ENCODE measurements around the gene MMP25. TPM values are rescaled to one million over a fixed set of nuclear protein-coding genes. Genes with fewer than 3 reads are reported as not detected.

Gene MMP25
- total RNA-seq (2022; extraction: Qiagen RNA extraction; ENCODE audit: low read depth) = 0.67 to 0.97 TPM (median 0.85 TPM) in 5 replicates

GRCh38 chr16:3045758-3046640, at the start of gene MMP25:
TSS of gene MMP25 (plus strand) at chr16:3046561. CDS start at chr16:3046918, 357 bp downstream.

GRCh38 chr16:3012828-3013420, 33.4 kb upstream of the MMP25 start, which contains the start of gene CLDN9:
TSS of gene CLDN9 (plus strand) at chr16:3012923. CDS start at chr16:3013363, 440 bp downstream.

GRCh38 chr16:3017794-3018506, 28.4 kb upstream of the MMP25 start, which contains the start of gene CLDN6:
TSS of gene CLDN6 (minus strand) at chr16:3018183. CDS start at chr16:3016021, 2,162 bp downstream.

GRCh38 chr16:3020247-3020603, 26.1 kb upstream of the MMP25 start, which contains the start of gene TNFRSF12A:
TSS of gene TNFRSF12A (plus strand) at chr16:3020368. CDS start at chr16:3020398, 30 bp downstream.

GRCh38 chr16:3023669-3024478, 22.5 kb upstream of the MMP25 start, which contains the start of the genes HCFC1R1 and THOC6:
TSS of gene HCFC1R1 (minus strand) at chr16:3023942. CDS start at chr16:3023941, 1 bp downstream.
TSS of gene THOC6 (plus strand) at chr16:3024035. CDS start at chr16:3024327, 292 bp downstream.

GRCh38 chr16:3036726-3037315, 9.5 kb upstream of the MMP25 start, which contains the start of gene BICDL2:
TSS of gene BICDL2 (minus strand) at chr16:3036944. CDS start at chr16:3035496, 1,448 bp downstream.

GRCh38 chr16:3065069-3065741, 18.8 kb downstream of the MMP25 start, which contains the start of gene IL32:
TSS of gene IL32 (plus strand) at chr16:3065640. CDS start at chr16:3065812, 172 bp downstream.

GRCh38 chr16:3098459-3099394, 52.4 kb downstream of the MMP25 start, which contains the start of gene ZSCAN10:
TSS of gene ZSCAN10 (minus strand) at chr16:3099294. CDS start at chr16:3092937, 6,357 bp downstream.

Other genes starting within 250 kb of the MMP25 start
- not detected in 5 replicates for gene PRSS41, start 248.1 kb upstream of the MMP25 start, total RNA-seq (2022; extraction: Qiagen RNA extraction; ENCODE audit: low read depth)
- gene PRSS21, start 229.3 kb upstream of the MMP25 start, total RNA-seq (2022; extraction: Qiagen RNA extraction; ENCODE audit: low read depth) = 0.11 to 0.19 TPM (median 0.12 TPM) in 3 of 5 replicates, not detected in the others
- gene ZG16B, start 216.3 kb upstream of the MMP25 start, total RNA-seq (2022; extraction: Qiagen RNA extraction; ENCODE audit: low read depth) = 0.55 to 1.0 TPM (median 0.87 TPM) in 5 replicates
- 2.3 to 3.6 TPM (median 2.7 TPM) in 5 replicates for gene PRSS22, start 188.4 kb upstream of the MMP25 start, total RNA-seq (2022; extraction: Qiagen RNA extraction; ENCODE audit: low read depth)
- 46.2 to 58.3 TPM (median 52.7 TPM) in 5 replicates for gene FLYWCH2, start 163.3 kb upstream of the MMP25 start, total RNA-seq (2022; extraction: Qiagen RNA extraction; ENCODE audit: low read depth)
- 18.8 to 30.9 TPM (median 28.1 TPM) in 5 replicates for gene FLYWCH1, start 134.6 kb upstream of the MMP25 start, total RNA-seq (2022; extraction: Qiagen RNA extraction; ENCODE audit: low read depth)
- gene KREMEN2, start 82.3 kb upstream of the MMP25 start, total RNA-seq (2022; extraction: Qiagen RNA extraction; ENCODE audit: low read depth) = 1.1 to 2.3 TPM (median 1.9 TPM) in 5 replicates
- gene PAQR4, start 77.2 kb upstream of the MMP25 start, total RNA-seq (2022; extraction: Qiagen RNA extraction; ENCODE audit: low read depth) = 29.4 to 40.9 TPM (median 37.7 TPM) in 5 replicates
- 62.4 to 91.1 TPM (median 87.4 TPM) in 5 replicates for gene PKMYT1, start 66.1 kb upstream of the MMP25 start, total RNA-seq (2022; extraction: Qiagen RNA extraction; ENCODE audit: low read depth)
- gene CLDN9, start 33.6 kb upstream of the MMP25 start, total RNA-seq (2022; extraction: Qiagen RNA extraction; ENCODE audit: low read depth) = 0.27 to 0.80 TPM (median 0.39 TPM) in 5 replicates
- 0.30 to 0.58 TPM (median 0.32 TPM) in 4 of 5 replicates, not detected in the other for gene CLDN6, start 28.4 kb upstream of the MMP25 start, total RNA-seq (2022; extraction: Qiagen RNA extraction; ENCODE audit: low read depth)
- gene TNFRSF12A, start 26.2 kb upstream of the MMP25 start, total RNA-seq (2022; extraction: Qiagen RNA extraction; ENCODE audit: low read depth) = 446 to 698 TPM (median 646 TPM) in 5 replicates
- 201 to 240 TPM (median 232 TPM) in 5 replicates for gene HCFC1R1, start 22.6 kb upstream of the MMP25 start, total RNA-seq (2022; extraction: Qiagen RNA extraction; ENCODE audit: low read depth)
- 27.4 to 38.7 TPM (median 33.2 TPM) in 5 replicates for gene THOC6, start 22.5 kb upstream of the MMP25 start, total RNA-seq (2022; extraction: Qiagen RNA extraction; ENCODE audit: low read depth)
- not detected in 5 replicates for gene BICDL2, start 9.6 kb upstream of the MMP25 start, total RNA-seq (2022; extraction: Qiagen RNA extraction; ENCODE audit: low read depth)
- 22.4 to 36.7 TPM (median 28.1 TPM) in 5 replicates for gene IL32, start 19.1 kb downstream of the MMP25 start, total RNA-seq (2022; extraction: Qiagen RNA extraction; ENCODE audit: low read depth)
- 0.03 TPM in 1 of 5 replicates, not detected in the others for gene ZSCAN10, start 52.7 kb downstream of the MMP25 start, total RNA-seq (2022; extraction: Qiagen RNA extraction; ENCODE audit: low read depth)
- gene ZNF205, start 66.0 kb downstream of the MMP25 start, total RNA-seq (2022; extraction: Qiagen RNA extraction; ENCODE audit: low read depth) = 11.3 to 15.1 TPM (median 13.2 TPM) in 5 replicates
- gene ZNF213, start 88.5 kb downstream of the MMP25 start, total RNA-seq (2022; extraction: Qiagen RNA extraction; ENCODE audit: low read depth) = 7.9 to 12.9 TPM (median 11.6 TPM) in 5 replicates
- 0.29 to 0.48 TPM (median 0.40 TPM) in 3 of 5 replicates, not detected in the others for gene OR1F1, start 141.6 kb downstream of the MMP25 start, total RNA-seq (2022; extraction: Qiagen RNA extraction; ENCODE audit: low read depth)
- 8.1 to 11.5 TPM (median 8.3 TPM) in 5 replicates for gene ZNF200, start 188.6 kb downstream of the MMP25 start, total RNA-seq (2022; extraction: Qiagen RNA extraction; ENCODE audit: low read depth)
- gene MEFV, start 210.1 kb downstream of the MMP25 start, total RNA-seq (2022; extraction: Qiagen RNA extraction; ENCODE audit: low read depth) = not detected in 5 replicates
- 36.1 to 39.3 TPM (median 37.6 TPM) in 5 replicates for gene ZNF263, start 236.9 kb downstream of the MMP25 start, total RNA-seq (2022; extraction: Qiagen RNA extraction; ENCODE audit: low read depth)

Measured in A549 treated with CpdA at 1 μM for 4 hours (cell line).